Loucy (cell line): ENCODE data around the gene CAB39.

Experiments used
- EZH2phosphoT487 ChIP-seq: fragments of 200-600 bp; IDR thresholded peaks from 2 replicates; pipeline ENCODE4 v1.6.1; 2018; ENCODE audit warnings: antibody characterized with exemption, mild to moderate bottlenecking, moderate library complexity, borderline replicate concordance
- TF ChIP-seq, protein P1 (sequence below): fragments of 200-600 bp; sonication (generic); conservative IDR thresholded peaks from 2 replicates; pipeline ENCODE4 v1.5.1; 2014; ENCODE audit warnings: mild to moderate bottlenecking, antibody characterized with exemption, low read length

DNA sequence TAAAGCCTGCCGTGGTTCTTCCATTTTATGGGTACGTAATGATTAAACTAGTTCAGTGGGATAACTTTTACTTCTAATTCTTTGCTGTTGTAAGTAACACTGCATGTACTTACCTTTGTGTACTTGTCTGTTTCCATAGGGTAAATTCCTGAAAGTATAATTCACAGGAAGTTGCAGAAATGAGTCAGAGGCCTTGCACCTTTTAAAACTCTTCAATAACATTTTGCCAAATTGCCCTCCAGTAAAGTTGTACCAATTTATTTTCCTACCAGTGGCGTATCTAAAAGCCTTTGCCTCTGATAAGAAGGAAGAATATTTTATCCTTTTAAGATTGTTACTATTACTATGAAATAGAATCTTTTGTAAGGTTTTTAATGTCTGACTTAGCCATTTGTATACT lies 65.1 kb downstream of the CAB39 start:
- TF ChIP-seq, protein P1, sequence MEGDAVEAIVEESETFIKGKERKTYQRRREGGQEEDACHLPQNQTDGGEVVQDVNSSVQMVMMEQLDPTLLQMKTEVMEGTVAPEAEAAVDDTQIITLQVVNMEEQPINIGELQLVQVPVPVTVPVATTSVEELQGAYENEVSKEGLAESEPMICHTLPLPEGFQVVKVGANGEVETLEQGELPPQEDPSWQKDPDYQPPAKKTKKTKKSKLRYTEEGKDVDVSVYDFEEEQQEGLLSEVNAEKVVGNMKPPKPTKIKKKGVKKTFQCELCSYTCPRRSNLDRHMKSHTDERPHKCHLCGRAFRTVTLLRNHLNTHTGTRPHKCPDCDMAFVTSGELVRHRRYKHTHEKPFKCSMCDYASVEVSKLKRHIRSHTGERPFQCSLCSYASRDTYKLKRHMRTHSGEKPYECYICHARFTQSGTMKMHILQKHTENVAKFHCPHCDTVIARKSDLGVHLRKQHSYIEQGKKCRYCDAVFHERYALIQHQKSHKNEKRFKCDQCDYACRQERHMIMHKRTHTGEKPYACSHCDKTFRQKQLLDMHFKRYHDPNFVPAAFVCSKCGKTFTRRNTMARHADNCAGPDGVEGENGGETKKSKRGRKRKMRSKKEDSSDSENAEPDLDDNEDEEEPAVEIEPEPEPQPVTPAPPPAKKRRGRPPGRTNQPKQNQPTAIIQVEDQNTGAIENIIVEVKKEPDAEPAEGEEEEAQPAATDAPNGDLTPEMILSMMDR, result no peak
- TF ChIP-seq EZH2phosphoT487, result no peak
